K562 (cell line): ENCODE data around the gene CCN2. TPM values are rescaled to one million over a fixed set of nuclear protein-coding genes. Genes with fewer than 3 reads are reported as not detected.

Source experiments
- ATAC-seq: fragments of 200-7000 bp; cut with Tn5 transposase; 3 replicates; pipeline ENCODE4 v1.9.1; 2020; ENCODE audit warnings: moderate library complexity
- BruUV-seq: library from RNA; stranded (reverse); fragments of 400-500 nt; replicated peaks from 2 replicates; lab custom pipeline; 2021; lab: Mats Ljungman, UMichigan
- CTCF ChIA-PET: fragments of 300-600 bp; formaldehyde crosslinking; extraction: SDS; loops from one replicate; lab custom pipeline; 2021; ENCODE audit warnings: low intra/inter-chr PET ratio; lab: Yijun Ruan, JAX
- POLR2A ChIA-PET: fragments of 300-600, 350-650 bp; sonication (Branson Sonifier 250); formaldehyde crosslinking; extraction: SDS; loops from one replicate; lab custom pipeline; 2021; ENCODE audit warnings: antibody characterized with exemption, inconsistent platforms; lab: Yijun Ruan, JAX
- DNase-seq, 4 experiments: peaks; one replicate each; pipeline versions ENCODE4 v3.0.0 to v3.0.0-alpha.2; 2011 to 2018; ENCODE audit warnings: low spot score in 3 of 4, mixed read lengths in 3 of 4; ENCODE audit errors: extremely low read depth in 1 of 4
- FAIRE-seq: peaks from 2 replicates; lab custom pipeline; 2011; peaks lifted over from hg19 to GRCh38; lab: Jason Lieb, UNC
- H2AFZ ChIP-seq: 2 replicates; pipeline ENCODE4 v1.6.0; 2011; ENCODE audit warnings: low read depth, low read length, control low read depth, inconsistent platforms
- H3K27ac ChIP-seq: fragments of 200-600 bp; 3 replicates; pipeline ENCODE4 v1.8.0; 2011; ENCODE audit warnings: low read depth, mild to moderate bottlenecking, control low read depth, inconsistent platforms, low read length, moderate library complexity, mixed read lengths; ENCODE audit errors: extremely low read depth
- H3K27me3 ChIP-seq, 2 experiments: fragments of 300-600 bp in 1 of 2; 2 replicates in 1 of 2; 3 replicates in 1 of 2; pipeline versions ENCODE4 v1.6.0 to v1.8.0; 2011; ENCODE audit warnings: inconsistent platforms in 2 of 2, low read length in 2 of 2, mild to moderate bottlenecking in 1 of 2, mixed read lengths in 1 of 2, moderate library complexity in 1 of 2; ENCODE audit not compliant: control insufficient read depth in 2 of 2, insufficient read depth in 2 of 2
- H3K36me3 ChIP-seq: fragments of 300-600 bp; 3 replicates; pipeline ENCODE4 v1.8.0; 2011; ENCODE audit warnings: mild to moderate bottlenecking, low read length, inconsistent platforms; ENCODE audit not compliant: control insufficient read depth, insufficient read depth
- H3K4me1 ChIP-seq, 2 experiments: fragments of 200-600 bp in 1 of 2; replicated peaks in 1 of 2; 2 replicates in 1 of 2; 3 replicates in 1 of 2; pipeline versions ENCODE4 v1.5.1 to v1.8.0; 2011; ENCODE audit warnings: inconsistent platforms in 2 of 2, low read length in 2 of 2, mild to moderate bottlenecking in 1 of 2, mixed read lengths in 1 of 2, moderate library complexity in 1 of 2; ENCODE audit not compliant: control insufficient read depth in 2 of 2, insufficient read depth in 2 of 2
- H3K4me2 ChIP-seq: 2 replicates; pipeline ENCODE4 v1.6.1; 2011; ENCODE audit warnings: low read length, control low read depth, inconsistent platforms, mixed read lengths; ENCODE audit not compliant: insufficient read depth
- H3K4me3 ChIP-seq: fragments of 200-600 bp; sonication (generic), shearing (Covaris generic); 2 replicates; pipeline ENCODE4 v1.5.1; 2016; ENCODE audit warnings: control low read depth, inconsistent platforms
- H3K79me2 ChIP-seq: fragments of 200-600 bp; 3 replicates; pipeline ENCODE4 v1.8.0; 2011; ENCODE audit warnings: low read length, inconsistent platforms; ENCODE audit not compliant: control insufficient read depth, insufficient read depth
- H3K9ac ChIP-seq, 2 experiments: 2 replicates each; pipeline versions ENCODE4 v1.6.0 to v1.6.1; 2011; ENCODE audit warnings: low read depth in 2 of 2, low read length in 2 of 2, control low read depth in 1 of 2, inconsistent platforms in 1 of 2, mild to moderate bottlenecking in 1 of 2, mixed read lengths in 1 of 2; ENCODE audit not compliant: insufficient read depth in 1 of 2
- H3K9me1 ChIP-seq: one replicate; pipeline ENCODE4 v1.6.0; 2011; ENCODE audit warnings: inconsistent platforms, mild to moderate bottlenecking, low read length, moderate library complexity; ENCODE audit not compliant: control insufficient read depth, insufficient read depth
- H3K9me3 ChIP-seq: replicated peaks from 2 replicates; pipeline ENCODE4 v1.5.1; 2011; ENCODE audit warnings: low read depth, low read length, inconsistent platforms; ENCODE audit not compliant: control insufficient read depth, insufficient read depth
- H4K20me1 ChIP-seq: replicated peaks from 2 replicates; pipeline ENCODE4 v1.6.1; 2011; ENCODE audit warnings: low read length, inconsistent platforms, mixed read lengths; ENCODE audit not compliant: control insufficient read depth, insufficient read depth
- ARHGAP35 ChIP-seq: fragments of 450-650 bp; IDR thresholded peaks from 2 replicates; pipeline ENCODE4 v1.6.1; 2018; ENCODE audit not compliant: partially characterized antibody
- CREB1 ChIP-seq, 2 experiments: sonication (generic) in 1 of 2; formaldehyde crosslinking in 1 of 2; IDR thresholded peaks; 2 replicates each; pipeline versions ENCODE4 v1.6.1 to v1.8.0; 2012 to 2022; ENCODE audit warnings: inconsistent platforms in 1 of 2, mild to moderate bottlenecking in 1 of 2, missing genetic modification reagents in 1 of 2, moderate library complexity in 1 of 2
- HCFC1 ChIP-seq: IDR thresholded peaks from 2 replicates; pipeline ENCODE4 v1.6.1; 2012; ENCODE audit warnings: low read depth, low read length, improper control_type of control experiment
- TARDBP ChIP-seq: fragments of 450-650 bp; IDR thresholded peaks from 2 replicates; pipeline ENCODE4 v1.6.1; 2016
- TBL1XR1 ChIP-seq, 2 experiments: IDR thresholded peaks; 2 replicates each; pipeline ENCODE4 v1.6.1; 2012; ENCODE audit warnings: improper control_type of control experiment in 2 of 2, low read length in 2 of 2, mild to moderate bottlenecking in 1 of 2
- TEAD4 ChIP-seq, 2 experiments: sonication (generic) in 1 of 2; formaldehyde crosslinking in 1 of 2; IDR thresholded peaks; 2 replicates each; pipeline versions ENCODE4 v1.6.1 to v1.8.0; 2012 to 2022; ENCODE audit warnings: borderline replicate concordance in 1 of 2, inconsistent platforms in 1 of 2, low read length in 1 of 2, mild to moderate bottlenecking in 1 of 2, missing genetic modification reagents in 1 of 2
- ZC3H4 ChIP-seq: sonication (generic); formaldehyde crosslinking; IDR thresholded peaks from 2 replicates; pipeline ENCODE4 v1.9.0; 2021; ENCODE audit warnings: missing genetic modification reagents, borderline replicate concordance
- ZFP30 ChIP-seq: fragments of 250-450 bp; sonication (Bioruptor Pico); IDR thresholded peaks from 2 replicates; pipeline ENCODE4 v1.8.0; 2022; ENCODE audit warnings: moderate library complexity, mild to moderate bottlenecking, inconsistent platforms, borderline replicate concordance
- WGBS: fragments of 100-300 bp; shearing (Covaris generic); methylation state at CpG from one replicate; pipeline ENCODE4 v1.1.6; 2016; ENCODE audit warnings: low coverage, mixed read lengths; ENCODE audit not compliant: insufficient coverage; ENCODE audit errors: missing lambda C conversion rate; 5-methylcytosine and 5-hydroxymethylcytosine counted together
- in situ Hi-C: fragments of 300-500 bp; cut with MboI; formaldehyde crosslinking; loops from 4 replicates; pipeline ENCODE4 v1.15.0; 2018; ENCODE audit warnings: inconsistent platforms, mixed read lengths
- intact Hi-C: fragments of 100-400 bp; cut with micrococcal nuclease; formaldehyde crosslinking; loops from 2 replicates; pipeline ENCODE4 v1.14.2; 2022
- polyA plus RNA-seq, 8 experiments: library from polyadenylated mRNA; depleted of rRNA in 4 of 8; stranded (reverse) in 5 of 8; unstranded in 3 of 8; fragments of >200 nt; fragmentation: Nextera tagmentation in 2 of 8; fragmentation: Illumina TruSeq in 1 of 8; extraction: Ambion mirVana in 2 of 8; extraction: Trizol in 1 of 8; gene quantifications; 2 replicates each; pipeline versions ENCODE4 v1.2.1 to v1.2.3, GENCODE V29; 2011 to 2014; ENCODE audit warnings: inconsistent platforms in 1 of 8, missing spikeins in 1 of 8
- total RNA-seq, 7 experiments: library from RNA; depleted of rRNA in 6 of 7; stranded (reverse); fragments of >200 nt in 6 of 7; fragmentation: Illumina TruSeq in 2 of 7; extraction: Trizol in 2 of 7; gene quantifications; 2 replicates each; pipeline versions ENCODE4 v1.2.1 to v1.2.3, GENCODE V29; 2011 to 2021; ENCODE audit warnings: low replicate concordance in 1 of 7
- TF ChIP-seq, protein P1 (sequence below): fragments of 250-450 bp; sonication (Bioruptor Pico); IDR thresholded peaks from 2 replicates; pipeline ENCODE4 v1.4.0; 2020; ENCODE audit warnings: mild to moderate bottlenecking, moderate library complexity
- TF ChIP-seq, protein P2 (sequence below): fragments of 250-450 bp; sonication (Bioruptor Pico); IDR thresholded peaks from 2 replicates; pipeline ENCODE4 v1.4.0; 2020; ENCODE audit warnings: mild to moderate bottlenecking
- TF ChIP-seq, protein P3 (sequence below): fragments of 200-800 bp; sonication (Bioruptor generic); IDR thresholded peaks from 2 replicates; pipeline ENCODE4 v1.6.1; 2016; ENCODE audit warnings: missing genetic modification characterization, missing compliant biosample characterization

The CCN2 gene
- total and polyA plus RNA-seq, 9 of the 15 experiments (the other 6 are each of a cell fraction or from before 2014, with no cell fraction given): 0.40 TPM; not detected in 8

DNA sequence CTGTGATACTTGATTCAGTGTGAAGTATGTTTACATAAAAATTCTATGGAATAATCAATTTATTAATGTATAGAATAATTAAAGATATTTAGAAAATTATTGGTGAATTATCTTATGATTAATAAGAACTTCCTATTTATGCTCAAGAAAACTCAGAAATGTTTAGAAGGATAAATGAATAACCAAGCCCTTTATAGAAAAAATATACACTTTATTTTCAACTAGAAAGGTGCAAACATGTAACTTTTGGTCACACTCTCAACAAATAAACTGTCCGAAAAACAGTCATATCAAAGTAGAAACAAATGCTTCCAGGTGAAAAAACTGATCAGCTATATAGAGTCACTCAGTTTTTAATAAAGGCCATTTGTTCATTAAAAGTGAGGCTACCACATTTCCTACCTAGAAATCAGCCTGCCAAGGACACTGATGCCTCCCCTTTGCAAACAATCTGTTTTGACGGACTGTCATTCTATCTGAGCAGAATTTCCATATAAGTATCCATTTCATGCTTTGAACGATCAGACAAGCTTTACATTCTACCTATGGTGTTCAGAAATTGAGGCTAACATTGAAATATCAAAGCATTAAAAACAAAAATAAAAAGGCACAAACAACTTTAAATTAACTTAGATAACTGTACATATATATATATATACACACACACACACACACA, 3.0 kb downstream of the CCN2 start:
- in situ Hi-C loops: no loop called here
- no peak for ATAC-seq
- Histone ChIP-seq H3K27ac (no peak overlapping the region), H3K79me2 (no peaks in the 10 kb centered on the region), H3K9me1 (no peaks in the 10 kb centered on the region), H4K20me1 (no peaks in the 10 kb centered on the region), H2AFZ (no peak overlapping the region), H3K4me1 (peaks cover 0 to 5% of the 10 kb centered on the region in 2 experiments; a peak in 1 of 5 replicates), H3K4me3 (no peak overlapping the region), H3K9ac (no peak overlapping the region), H3K4me2 (no peak overlapping the region), H3K36me3 (no peaks in the 10 kb centered on the region), H3K27me3 (peaks cover 5 to 14% of the 10 kb centered on the region in 2 experiments; a peak in 4 of 5 replicates), H3K9me3 (no peaks in the 10 kb centered on the region)
- 0% methylated on average over 3 of the region's 3 CpGs for WGBS
- ChIA-PET POLR2A (no interaction called here), CTCF (no interaction called here)
- BruUV-seq: no TSS peak
- no peak for DNase-seq
- intact Hi-C loops: no loop called here
- FAIRE-seq: no peak
- no peak for TF ChIP-seq TARDBP
- TF ChIP-seq, protein P1, sequence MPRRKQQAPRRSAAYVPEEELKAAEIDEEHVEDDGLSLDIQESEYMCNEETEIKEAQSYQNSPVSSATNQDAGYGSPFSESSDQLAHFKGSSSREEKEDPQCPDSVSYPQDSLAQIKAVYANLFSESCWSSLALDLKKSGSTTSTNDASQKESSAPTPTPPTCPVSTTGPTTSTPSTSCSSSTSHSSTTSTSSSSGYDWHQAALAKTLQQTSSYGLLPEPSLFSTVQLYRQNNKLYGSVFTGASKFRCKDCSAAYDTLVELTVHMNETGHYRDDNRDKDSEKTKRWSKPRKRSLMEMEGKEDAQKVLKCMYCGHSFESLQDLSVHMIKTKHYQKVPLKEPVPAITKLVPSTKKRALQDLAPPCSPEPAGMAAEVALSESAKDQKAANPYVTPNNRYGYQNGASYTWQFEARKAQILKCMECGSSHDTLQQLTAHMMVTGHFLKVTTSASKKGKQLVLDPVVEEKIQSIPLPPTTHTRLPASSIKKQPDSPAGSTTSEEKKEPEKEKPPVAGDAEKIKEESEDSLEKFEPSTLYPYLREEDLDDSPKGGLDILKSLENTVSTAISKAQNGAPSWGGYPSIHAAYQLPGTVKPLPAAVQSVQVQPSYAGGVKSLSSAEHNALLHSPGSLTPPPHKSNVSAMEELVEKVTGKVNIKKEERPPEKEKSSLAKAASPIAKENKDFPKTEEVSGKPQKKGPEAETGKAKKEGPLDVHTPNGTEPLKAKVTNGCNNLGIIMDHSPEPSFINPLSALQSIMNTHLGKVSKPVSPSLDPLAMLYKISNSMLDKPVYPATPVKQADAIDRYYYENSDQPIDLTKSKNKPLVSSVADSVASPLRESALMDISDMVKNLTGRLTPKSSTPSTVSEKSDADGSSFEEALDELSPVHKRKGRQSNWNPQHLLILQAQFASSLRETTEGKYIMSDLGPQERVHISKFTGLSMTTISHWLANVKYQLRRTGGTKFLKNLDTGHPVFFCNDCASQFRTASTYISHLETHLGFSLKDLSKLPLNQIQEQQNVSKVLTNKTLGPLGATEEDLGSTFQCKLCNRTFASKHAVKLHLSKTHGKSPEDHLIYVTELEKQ (CRISPR knock-in tag): no peak
- TF ChIP-seq ARHGAP35: no peak
- no peak for TF ChIP-seq CREB1 (IDR thresholded peaks at IDR 0.05)
- no peak for TF ChIP-seq CREB1 (CRISPR knock-in tag; IDR thresholded peaks at IDR 0.05)
- no peak for TF ChIP-seq ZFP30 (CRISPR knock-in tag)
- TF ChIP-seq TBL1XR1 (IDR thresholded peaks at IDR 0.05; ENCODE audit: low read length in 2 of 2): no peak
- TF ChIP-seq, protein P2, sequence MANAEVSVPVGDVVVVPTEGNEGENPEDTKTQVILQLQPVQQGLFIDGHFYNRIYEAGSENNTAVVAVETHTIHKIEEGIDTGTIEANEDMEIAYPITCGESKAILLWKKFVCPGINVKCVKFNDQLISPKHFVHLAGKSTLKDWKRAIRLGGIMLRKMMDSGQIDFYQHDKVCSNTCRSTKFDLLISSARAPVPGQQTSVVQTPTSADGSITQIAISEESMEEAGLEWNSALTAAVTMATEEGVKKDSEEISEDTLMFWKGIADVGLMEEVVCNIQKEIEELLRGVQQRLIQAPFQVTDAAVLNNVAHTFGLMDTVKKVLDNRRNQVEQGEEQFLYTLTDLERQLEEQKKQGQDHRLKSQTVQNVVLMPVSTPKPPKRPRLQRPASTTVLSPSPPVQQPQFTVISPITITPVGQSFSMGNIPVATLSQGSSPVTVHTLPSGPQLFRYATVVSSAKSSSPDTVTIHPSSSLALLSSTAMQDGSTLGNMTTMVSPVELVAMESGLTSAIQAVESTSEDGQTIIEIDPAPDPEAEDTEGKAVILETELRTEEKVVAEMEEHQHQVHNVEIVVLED (CRISPR knock-in tag): no peak
- no peak for TF ChIP-seq TEAD4 (IDR thresholded peaks at IDR 0.05; ENCODE audit: low read length)
- TF ChIP-seq TEAD4 (CRISPR knock-in tag; IDR thresholded peaks at IDR 0.05; ENCODE audit: borderline replicate concordance): no peak
- no peak for TF ChIP-seq HCFC1
- TF ChIP-seq, protein P3, sequence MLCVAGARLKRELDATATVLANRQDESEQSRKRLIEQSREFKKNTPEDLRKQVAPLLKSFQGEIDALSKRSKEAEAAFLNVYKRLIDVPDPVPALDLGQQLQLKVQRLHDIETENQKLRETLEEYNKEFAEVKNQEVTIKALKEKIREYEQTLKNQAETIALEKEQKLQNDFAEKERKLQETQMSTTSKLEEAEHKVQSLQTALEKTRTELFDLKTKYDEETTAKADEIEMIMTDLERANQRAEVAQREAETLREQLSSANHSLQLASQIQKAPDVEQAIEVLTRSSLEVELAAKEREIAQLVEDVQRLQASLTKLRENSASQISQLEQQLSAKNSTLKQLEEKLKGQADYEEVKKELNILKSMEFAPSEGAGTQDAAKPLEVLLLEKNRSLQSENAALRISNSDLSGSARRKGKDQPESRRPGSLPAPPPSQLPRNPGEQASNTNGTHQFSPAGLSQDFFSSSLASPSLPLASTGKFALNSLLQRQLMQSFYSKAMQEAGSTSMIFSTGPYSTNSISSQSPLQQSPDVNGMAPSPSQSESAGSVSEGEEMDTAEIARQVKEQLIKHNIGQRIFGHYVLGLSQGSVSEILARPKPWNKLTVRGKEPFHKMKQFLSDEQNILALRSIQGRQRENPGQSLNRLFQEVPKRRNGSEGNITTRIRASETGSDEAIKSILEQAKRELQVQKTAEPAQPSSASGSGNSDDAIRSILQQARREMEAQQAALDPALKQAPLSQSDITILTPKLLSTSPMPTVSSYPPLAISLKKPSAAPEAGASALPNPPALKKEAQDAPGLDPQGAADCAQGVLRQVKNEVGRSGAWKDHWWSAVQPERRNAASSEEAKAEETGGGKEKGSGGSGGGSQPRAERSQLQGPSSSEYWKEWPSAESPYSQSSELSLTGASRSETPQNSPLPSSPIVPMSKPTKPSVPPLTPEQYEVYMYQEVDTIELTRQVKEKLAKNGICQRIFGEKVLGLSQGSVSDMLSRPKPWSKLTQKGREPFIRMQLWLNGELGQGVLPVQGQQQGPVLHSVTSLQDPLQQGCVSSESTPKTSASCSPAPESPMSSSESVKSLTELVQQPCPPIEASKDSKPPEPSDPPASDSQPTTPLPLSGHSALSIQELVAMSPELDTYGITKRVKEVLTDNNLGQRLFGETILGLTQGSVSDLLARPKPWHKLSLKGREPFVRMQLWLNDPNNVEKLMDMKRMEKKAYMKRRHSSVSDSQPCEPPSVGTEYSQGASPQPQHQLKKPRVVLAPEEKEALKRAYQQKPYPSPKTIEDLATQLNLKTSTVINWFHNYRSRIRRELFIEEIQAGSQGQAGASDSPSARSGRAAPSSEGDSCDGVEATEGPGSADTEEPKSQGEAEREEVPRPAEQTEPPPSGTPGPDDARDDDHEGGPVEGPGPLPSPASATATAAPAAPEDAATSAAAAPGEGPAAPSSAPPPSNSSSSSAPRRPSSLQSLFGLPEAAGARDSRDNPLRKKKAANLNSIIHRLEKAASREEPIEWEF (CRISPR knock-in tag): no peak
- no peak for TF ChIP-seq ZC3H4 (CRISPR knock-in tag)
